HUES48 (cell line): ENCODE results near the gene C6.

Experiments used
- H3K27ac ChIP-seq: one replicate; pipeline ENCODE4 v1.7.0; 2013; ENCODE audit warnings: low read depth, low read length, inconsistent platforms
- H3K27me3 ChIP-seq: 2 replicates; pipeline ENCODE4 v1.6.1; 2013; ENCODE audit warnings: mild to moderate bottlenecking, low read length; ENCODE audit not compliant: control insufficient read depth, insufficient read depth
- H3K36me3 ChIP-seq: 2 replicates; pipeline ENCODE4 v1.6.1; 2013; ENCODE audit warnings: low read length; ENCODE audit not compliant: control insufficient read depth, insufficient read depth
- H3K4me1 ChIP-seq: 2 replicates; pipeline ENCODE4 v1.6.1; 2013; ENCODE audit warnings: mild to moderate bottlenecking, low read length; ENCODE audit not compliant: control insufficient read depth, insufficient read depth
- H3K4me3 ChIP-seq: 2 replicates; pipeline ENCODE4 v1.5.1; 2013; ENCODE audit warnings: mild to moderate bottlenecking, low read depth, low read length
- H3K9ac ChIP-seq: 2 replicates; pipeline ENCODE4 v1.6.1; 2013; ENCODE audit warnings: mild to moderate bottlenecking, low read depth, low read length, moderate library complexity
- H3K9me3 ChIP-seq: 2 replicates; pipeline ENCODE4 v1.6.1; 2013; ENCODE audit warnings: low read length; ENCODE audit not compliant: control insufficient read depth, insufficient read depth

The C6 gene

GRCh38 chr5:41213340-41213739 is at the start of gene C6:
Gene C6, minus strand, starts transcription at chr5:41213532. Its CDS starts 10,302 bp downstream, at chr5:41203230.
- Histone ChIP-seq H3K27ac (no peak within 1 kb of the TSS), H3K9me3 (no peaks in the 10 kb centered on the region), H3K27me3 (no peaks in the 10 kb centered on the region), H3K9ac (no peak within 1 kb of the TSS), H3K4me3 (no peak within 1 kb of the TSS), H3K4me1 (no peaks in the 10 kb centered on the region), H3K36me3 (no peaks in the 10 kb centered on the region)

- Histone ChIP-seq H3K4me3 (no peak overlapping the region), H3K36me3 (no peaks in the 10 kb centered on the region), H3K4me1 (no peaks in the 10 kb centered on the region), H3K9me3 (no peaks in the 10 kb centered on the region), H3K27me3 (no peaks in the 10 kb centered on the region), H3K27ac (no peak overlapping the region), H3K9ac (no peak overlapping the region)
These were observed 43.1 kb upstream of the C6 start for GRCh38 chr5:41256400-41256799.

GRCh38 chr5:41253109-41253508 is 39.8 kb upstream of the C6 start:
- Histone ChIP-seq H3K36me3 (no peaks in the 10 kb centered on the region), H3K9me3 (no peaks in the 10 kb centered on the region), H3K27me3 (no peaks in the 10 kb centered on the region), H3K4me3 (no peak overlapping the region), H3K4me1 (no peaks in the 10 kb centered on the region), H3K27ac (no peak overlapping the region), H3K9ac (no peak overlapping the region)

- no peaks in the 10 kb centered on the region for H3K4me1 ChIP-seq
- no peaks in the 10 kb centered on the region for H3K36me3 ChIP-seq
- H3K4me3 ChIP-seq: no peak overlapping the region
- H3K9ac ChIP-seq: no peak overlapping the region
- no peaks in the 10 kb centered on the region for H3K9me3 ChIP-seq
- H3K27ac ChIP-seq: no peak overlapping the region
- H3K27me3 ChIP-seq: no peaks in the 10 kb centered on the region
These were observed 38.7 kb upstream of the C6 start for GRCh38 chr5:41252036-41252435.

- Histone ChIP-seq H3K4me1 (no peaks in the 10 kb centered on the region), H3K9me3 (no peaks in the 10 kb centered on the region), H3K27me3 (no peaks in the 10 kb centered on the region), H3K36me3 (no peaks in the 10 kb centered on the region), H3K27ac (no peak overlapping the region), H3K9ac (no peak overlapping the region), H3K4me3 (no peak overlapping the region)
These were observed 37.1 kb upstream of the C6 start for GRCh38 chr5:41250351-41250987.

- Histone ChIP-seq H3K36me3 (no peaks in the 10 kb centered on the region), H3K27me3 (no peaks in the 10 kb centered on the region), H3K9ac (no peak overlapping the region), H3K4me1 (no peaks in the 10 kb centered on the region), H3K9me3 (no peaks in the 10 kb centered on the region), H3K4me3 (no peak overlapping the region), H3K27ac (no peak overlapping the region)
These were observed 33.8 kb upstream of the C6 start for GRCh38 chr5:41247135-41247534.

- Histone ChIP-seq H3K4me1 (no peaks in the 10 kb centered on the region), H3K27ac (no peak overlapping the region)
These were observed 33.0 kb upstream of the C6 start for GRCh38 chr5:41246376-41246775.

GRCh38 chr5:41243558-41243957 is 30.2 kb upstream of the C6 start:
- Histone ChIP-seq H3K36me3 (no peaks in the 10 kb centered on the region), H3K4me3 (no peak overlapping the region), H3K27me3 (no peaks in the 10 kb centered on the region), H3K27ac (no peak overlapping the region), H3K9me3 (no peaks in the 10 kb centered on the region), H3K4me1 (no peaks in the 10 kb centered on the region), H3K9ac (no peak overlapping the region)

More at GRCh38 chr5:41246376-41246775, 33.0 kb upstream of the C6 start:
- Histone ChIP-seq H3K27me3 (no peaks in the 10 kb centered on the region), H3K4me3 (no peak overlapping the region), H3K9ac (no peak overlapping the region), H3K36me3 (no peaks in the 10 kb centered on the region), H3K9me3 (no peaks in the 10 kb centered on the region)

- Histone ChIP-seq H3K4me1 (no peaks in the 10 kb centered on the region), H3K27me3 (no peaks in the 10 kb centered on the region), H3K36me3 (no peaks in the 10 kb centered on the region), H3K9ac (no peak overlapping the region), H3K27ac (no peak overlapping the region), H3K4me3 (no peak overlapping the region), H3K9me3 (no peaks in the 10 kb centered on the region)
These were observed 27.7 kb upstream of the C6 start for GRCh38 chr5:41240985-41241384.

- Histone ChIP-seq H3K4me3 (no peak overlapping the region), H3K27ac (no peak overlapping the region), H3K36me3 (no peaks in the 10 kb centered on the region), H3K9me3 (no peaks in the 10 kb centered on the region), H3K27me3 (no peaks in the 10 kb centered on the region), H3K4me1 (no peaks in the 10 kb centered on the region), H3K9ac (no peak overlapping the region)
These were observed 27.1 kb upstream of the C6 start for GRCh38 chr5:41240390-41240789.

GRCh38 chr5:41234475-41234874 is 21.1 kb upstream of the C6 start:
- Histone ChIP-seq H3K27me3 (no peaks in the 10 kb centered on the region), H3K27ac (no peak overlapping the region), H3K4me3 (no peak overlapping the region), H3K9me3 (peaks cover 9% of the 10 kb centered on the region; the same call in 1 of the 2 replicates), H3K4me1 (no peaks in the 10 kb centered on the region), H3K9ac (no peak overlapping the region), H3K36me3 (no peaks in the 10 kb centered on the region)
